Ascending aorta (tissue), 2 donors: ENCODE results near the gene ZNF831. TPM values are rescaled to one million over a fixed set of nuclear protein-coding genes. Genes with fewer than 3 reads are reported as not detected.

ENCODE experiments used
- DNase-seq, 2 donors: peaks; one replicate each; pipeline ENCODE4 v3.0.0-alpha.2; 2019; ENCODE audit warnings: low spot score in 2 of 2
- H3K27ac ChIP-seq, 2 donors: fragments of 200-600 bp; sonication (generic); one replicate each; pipeline ENCODE4 v1.5.1; 2016 to 2017; ENCODE audit warnings: mild to moderate bottlenecking in 1 of 2
- H3K27me3 ChIP-seq: fragments of 200-600 bp; sonication (generic); one replicate; pipeline ENCODE4 v1.5.1; 2017
- H3K36me3 ChIP-seq, 2 donors: fragments of 200-600 bp; sonication (generic); one replicate each; pipeline ENCODE4 v1.5.1; 2016
- H3K4me1 ChIP-seq, 2 donors: fragments of 200-600 bp; sonication (generic); one replicate each; pipeline ENCODE4 v1.5.1; 2016 to 2017; ENCODE audit warnings: mild to moderate bottlenecking in 1 of 2
- H3K4me3 ChIP-seq, 2 donors: fragments of 200-600 bp; sonication (generic); one replicate each; pipeline ENCODE4 v1.5.1; 2016 to 2017; ENCODE audit warnings: mild to moderate bottlenecking in 1 of 2
- H3K9me3 ChIP-seq, 2 donors: fragments of 200-600 bp; sonication (generic); one replicate each; pipeline ENCODE4 v1.5.1; 2016
- CTCF ChIP-seq, 3 experiments: fragments of 200-600 bp in 2 of 3; fragments of 450-650 bp in 1 of 3; sonication (generic) in 2 of 3; IDR thresholded peaks; one replicate each; pipeline ENCODE4 v1.5.1; 2016 to 2019; ENCODE audit warnings: antibody characterized with exemption in 3 of 3, mild to moderate bottlenecking in 1 of 3, moderate library complexity in 1 of 3
- intact Hi-C: fragments of 100-400 bp; cut with DNase I; formaldehyde crosslinking; loops from one replicate; pipeline ENCODE4 v1.15.1; 2023
- total RNA-seq: library from RNA; depleted of rRNA; stranded (reverse); fragments of >200 nt; gene quantifications from one replicate; pipeline ENCODE4 v1.1.0, GENCODE V29; 2016

ZNF831 gene
- total RNA-seq, 1 donor from 2014 or later = 0.53 TPM

GRCh38 chr20:59145924-59146779, 17.5 kb upstream of the ZNF831 start:
- intact Hi-C loops = no loop called here
- Histone ChIP-seq H3K4me3 (no peak overlapping the region), H3K4me1 (peaks cover 3 to 22% of the 10 kb centered on the region in 2 donors), H3K27me3 (no peaks in the 10 kb centered on the region), H3K9me3 (no peaks in the 10 kb centered on the region), H3K27ac (peak overlapping the region; percentile 53 to 56), H3K36me3 (no peaks in the 10 kb centered on the region)
- no peak for DNase-seq
- TF ChIP-seq CTCF (IDR thresholded peaks at IDR 0.05) = no peak

GRCh38 chr20:59146780-59147565, 16.6 kb upstream of the ZNF831 start:
- no peaks in the 10 kb centered on the region for H3K36me3 ChIP-seq
- DNase-seq = no peak
- H3K27ac ChIP-seq = peak overlapping the region; percentile 53 to 56
- intact Hi-C loops = no loop called here
- peaks cover 3 to 22% of the 10 kb centered on the region in 2 donors for H3K4me1 ChIP-seq
- no peaks in the 10 kb centered on the region for H3K27me3 ChIP-seq
- H3K9me3 ChIP-seq = no peaks in the 10 kb centered on the region
- TF ChIP-seq CTCF (IDR thresholded peaks at IDR 0.05) = no peak
- H3K4me3 ChIP-seq = peak overlapping the region in 1 of 2 donors; percentile 38

GRCh38 chr20:59147586-59147985, 16.0 kb upstream of the ZNF831 start:
- Histone ChIP-seq H3K9me3 (no peaks in the 10 kb centered on the region), H3K36me3 (no peaks in the 10 kb centered on the region), H3K4me1 (peaks cover 3 to 22% of the 10 kb centered on the region in 2 donors), H3K27me3 (no peaks in the 10 kb centered on the region), H3K27ac (peak overlapping the region in 1 of 2 donors; percentile 53), H3K4me3 (no peak overlapping the region)
- intact Hi-C loops = no loop called here
- no peak for TF ChIP-seq CTCF (IDR thresholded peaks at IDR 0.05)
- DNase-seq = no peak

GRCh38 chr20:59148701-59149493, 14.7 kb upstream of the ZNF831 start:
- TF ChIP-seq CTCF (IDR thresholded peaks at IDR 0.05) = no peak
- Histone ChIP-seq H3K4me3 (no peak overlapping the region), H3K27ac (peak overlapping the region in 1 of 2 donors; percentile 31), H3K27me3 (no peaks in the 10 kb centered on the region), H3K4me1 (peaks cover 3 to 32% of the 10 kb centered on the region in 2 donors), H3K9me3 (no peaks in the 10 kb centered on the region), H3K36me3 (no peaks in the 10 kb centered on the region)
- intact Hi-C loops = no loop called here
- DNase-seq = no peak
